IMR-90 (cell line): ENCODE results near the gene KIFC3. TPM values are rescaled to one million over a fixed set of nuclear protein-coding genes. Genes with fewer than 3 reads are reported as not detected.
A peak's percentile ranks its signal among the peaks of the same experiment; 100 is the strongest.

Experiments used
- ATAC-seq: fragments of 200-7000 bp; cut with Tn5 transposase; 2 replicates; pipeline ENCODE4 v1.9.1; 2020; ENCODE audit warnings: low read depth, mild to moderate bottlenecking, moderate library complexity
- BruUV-seq: library from RNA; stranded (reverse); fragments of 400-500 nt; replicated peaks from 2 replicates; lab custom pipeline; 2021; lab: Mats Ljungman, UMichigan
- CTCF ChIA-PET: fragments of 300-600 bp; formaldehyde crosslinking; extraction: SDS; loops from one replicate; lab custom pipeline; 2021; ENCODE audit warnings: antibody characterized with exemption; lab: Yijun Ruan, JAX
- POLR2A ChIA-PET: fragments of 300-600 bp; sonication (Branson Sonifier 250); formaldehyde crosslinking; loops from one replicate; lab custom pipeline; 2022; ENCODE audit warnings: antibody characterized with exemption; ENCODE audit not compliant: unreplicated experiment; lab: Charles Lee
- DNase-seq: peaks from one replicate; pipeline ENCODE4 v3.0.0; 2013
- H2AFZ ChIP-seq: replicated peaks from 2 replicates; pipeline ENCODE3; 2013; ENCODE audit warnings: low read length, mild to moderate bottlenecking; ENCODE audit not compliant: poor library complexity
- H2AK5ac ChIP-seq: 2 replicates; pipeline ENCODE4 v1.6.1; 2013; ENCODE audit warnings: low read depth, low read length, inconsistent platforms
- H2AK9ac ChIP-seq: replicated peaks from 2 replicates; pipeline ENCODE3; 2013; ENCODE audit warnings: mild to moderate bottlenecking, low read depth, low read length, moderate library complexity; ENCODE audit not compliant: poor library complexity
- H2BK120ac ChIP-seq: 2 replicates; pipeline ENCODE4 v1.6.1; 2013; ENCODE audit warnings: low read depth, low read length, inconsistent platforms
- H2BK15ac ChIP-seq: 3 replicates; pipeline ENCODE4 v1.6.1; 2013; ENCODE audit warnings: low read depth, low read length, inconsistent platforms
- H2BK20ac ChIP-seq: 2 replicates; pipeline ENCODE4 v1.6.1; 2013; ENCODE audit warnings: low read depth, mild to moderate bottlenecking, inconsistent platforms, low read length, moderate library complexity
- H2BK5ac ChIP-seq: 2 replicates; pipeline ENCODE4 v1.6.1; 2013; ENCODE audit warnings: mild to moderate bottlenecking, low read depth, low read length, inconsistent platforms; ENCODE audit not compliant: poor library complexity, severe bottlenecking
- H3K14ac ChIP-seq: replicated peaks from 2 replicates; pipeline ENCODE4 v1.6.1; 2013; ENCODE audit warnings: low read depth, low read length, inconsistent platforms
- H3K18ac ChIP-seq: 2 replicates; pipeline ENCODE4 v1.6.1; 2013; ENCODE audit warnings: low read depth, low read length, control low read depth
- H3K23ac ChIP-seq: 2 replicates; pipeline ENCODE4 v1.6.1; 2013; ENCODE audit warnings: low read depth, low read length, inconsistent platforms
- H3K27ac ChIP-seq: 2 replicates; pipeline ENCODE4 v1.5.1; 2013; ENCODE audit warnings: mild to moderate bottlenecking, control low read depth, low read length; ENCODE audit not compliant: insufficient read depth
- H3K27me3 ChIP-seq: 2 replicates; pipeline ENCODE4 v1.6.1; 2013; ENCODE audit warnings: low read length; ENCODE audit not compliant: control insufficient read depth, insufficient read depth
- H3K36me3 ChIP-seq: 2 replicates; pipeline ENCODE4 v1.6.1; 2013; ENCODE audit warnings: low read length, mixed read lengths; ENCODE audit not compliant: control insufficient read depth, insufficient read depth
- H3K4ac ChIP-seq: 2 replicates; pipeline ENCODE4 v1.6.1; 2013; ENCODE audit warnings: low read depth, low read length, inconsistent platforms
- H3K4me1 ChIP-seq: 2 replicates; pipeline ENCODE4 v1.6.1; 2013; ENCODE audit warnings: low read length, mixed read lengths; ENCODE audit not compliant: control insufficient read depth, insufficient read depth
- H3K4me2 ChIP-seq: 2 replicates; pipeline ENCODE4 v1.6.1; 2013; ENCODE audit warnings: low read depth, mild to moderate bottlenecking, control low read depth, low read length, moderate library complexity
- H3K4me3 ChIP-seq: 2 replicates; pipeline ENCODE4 v1.5.1; 2013; ENCODE audit warnings: low read depth, mild to moderate bottlenecking, control low read depth, low read length, moderate library complexity; ENCODE audit not compliant: insufficient read depth
- H3K56ac ChIP-seq: 2 replicates; pipeline ENCODE4 v1.6.1; 2013; ENCODE audit warnings: low read length, inconsistent platforms; ENCODE audit not compliant: insufficient read depth; ENCODE audit errors: extremely low read depth
- H3K79me1 ChIP-seq, 2 experiments: 2 replicates each; pipeline ENCODE4 v1.6.1; 2013; ENCODE audit warnings: low read length in 2 of 2, inconsistent platforms in 1 of 2, low read depth in 1 of 2
- H3K9ac ChIP-seq: 2 replicates; pipeline ENCODE4 v1.6.1; 2013; ENCODE audit warnings: low read depth, low read length, control low read depth
- H3K9me1 ChIP-seq: 2 replicates; pipeline ENCODE4 v1.6.1; 2013; ENCODE audit warnings: low read length, inconsistent platforms; ENCODE audit not compliant: insufficient read depth
- H3K9me3 ChIP-seq: 2 replicates; pipeline ENCODE4 v1.6.1; 2013; ENCODE audit warnings: low read length; ENCODE audit not compliant: control insufficient read depth, insufficient read depth
- H4K20me1 ChIP-seq: 2 replicates; pipeline ENCODE4 v1.6.1; 2013; ENCODE audit warnings: low read length, inconsistent platforms; ENCODE audit not compliant: insufficient read depth
- H4K5ac ChIP-seq: 2 replicates; pipeline ENCODE4 v1.6.1; 2013; ENCODE audit warnings: mild to moderate bottlenecking, low read depth, low read length, control low read depth
- H4K8ac ChIP-seq, 2 experiments: 2 replicates each; pipeline ENCODE4 v1.6.1; 2013; ENCODE audit warnings: low read depth in 2 of 2, low read length in 2 of 2, control low read depth in 1 of 2, inconsistent platforms in 1 of 2
- H4K91ac ChIP-seq: 2 replicates; pipeline ENCODE4 v1.6.1; 2013; ENCODE audit warnings: low read depth, low read length, inconsistent platforms; ENCODE audit not compliant: insufficient read depth
- BHLHE40 ChIP-seq: fragments of 150-350 bp; IDR thresholded peaks from 2 replicates; pipeline ENCODE4 v1.6.1; 2016; ENCODE audit warnings: mild to moderate bottlenecking, low read depth, low read length
- CEBPB ChIP-seq: IDR thresholded peaks from 2 replicates; pipeline ENCODE4 v1.6.1; 2012; ENCODE audit warnings: low read depth, low read length, improper control_type of control experiment
- CHD1 ChIP-seq: IDR thresholded peaks from 2 replicates; pipeline ENCODE4 v1.6.1; 2012; ENCODE audit warnings: low read depth, low read length, improper control_type of control experiment
- FOS ChIP-seq: fragments of 150-350 bp; IDR thresholded peaks from 2 replicates; pipeline ENCODE4 v1.6.1; 2016; ENCODE audit warnings: low read depth, low read length
- MAFK ChIP-seq: IDR thresholded peaks from 2 replicates; pipeline ENCODE4 v1.6.1; 2012; ENCODE audit warnings: low read depth, low read length, improper control_type of control experiment
- MAZ ChIP-seq: IDR thresholded peaks from 2 replicates; pipeline ENCODE4 v1.6.1; 2012; ENCODE audit warnings: low read depth, mild to moderate bottlenecking, low read length, improper control_type of control experiment, moderate library complexity, borderline replicate concordance
- MXI1 ChIP-seq: IDR thresholded peaks from 2 replicates; pipeline ENCODE4 v1.6.1; 2012; ENCODE audit warnings: low read depth, mild to moderate bottlenecking, low read length, moderate library complexity, borderline replicate concordance
- NFE2L2 ChIP-seq: fragments of 150-350 bp; IDR thresholded peaks from 2 replicates; pipeline ENCODE4 v1.6.1; 2016; ENCODE audit warnings: low read depth, mild to moderate bottlenecking, low read length
- POLR2A ChIP-seq: IDR thresholded peaks from 2 replicates; pipeline ENCODE4 v1.6.1; 2012; ENCODE audit warnings: mild to moderate bottlenecking, low read depth, low read length
- RAD21 ChIP-seq: IDR thresholded peaks from 2 replicates; pipeline ENCODE4 v1.6.1; 2012; ENCODE audit warnings: low read length, improper control_type of control experiment
- RCOR1 ChIP-seq: IDR thresholded peaks from 2 replicates; pipeline ENCODE4 v1.6.1; 2012; ENCODE audit warnings: mild to moderate bottlenecking, low read length, improper control_type of control experiment; ENCODE audit not compliant: insufficient replicate concordance
- RFX5 ChIP-seq: IDR thresholded peaks from 2 replicates; pipeline ENCODE4 v1.8.0; 2012; ENCODE audit warnings: low read depth, mild to moderate bottlenecking, low read length, moderate library complexity
- SMC3 ChIP-seq: fragments of 150-350 bp; IDR thresholded peaks from 2 replicates; pipeline ENCODE4 v1.6.1; 2016; ENCODE audit warnings: low read depth, mild to moderate bottlenecking, antibody characterized with exemption, low read length, moderate library complexity
- WGBS, 2 experiments: methylation state at CpG; one replicate each; pipeline versions ENCODE4 v1.1.5 to v1.1.7; 2013; ENCODE audit warnings: missing lambda C conversion rate in 2 of 2; ENCODE audit not compliant: insufficient read length in 1 of 2; ENCODE audit errors: extremely low coverage in 2 of 2; 5-methylcytosine and 5-hydroxymethylcytosine counted together
- dilution Hi-C: fragments of 300-500 bp; cut with HindIII; formaldehyde crosslinking; loops from one replicate; pipeline ENCODE4 v1.14.3; 2018; ENCODE audit warnings: low sequenced_read_pairs; ENCODE audit not compliant: unreplicated experiment
- in situ Hi-C: fragments of 300-500 bp; cut with MboI; formaldehyde crosslinking; loops from 3 replicates; pipeline ENCODE4 v1.14.3; 2019; ENCODE audit warnings: low sequenced_read_pairs, inconsistent platforms, mixed read lengths
- intact Hi-C: fragments of 100-400 bp; cut with micrococcal nuclease; formaldehyde crosslinking; loops from 2 replicates; pipeline ENCODE4 v1.10.0; 2022
- polyA plus RNA-seq, 3 experiments: library from polyadenylated mRNA; depleted of rRNA; stranded (reverse); fragments of >200 nt; gene quantifications; 2 replicates each; pipeline ENCODE4 v1.2.3, GENCODE V29; 2012; ENCODE audit warnings: low replicate concordance in 1 of 3
- total RNA-seq: library from RNA; depleted of rRNA; stranded (reverse); fragments of >200 nt; gene quantifications from 2 replicates; pipeline ENCODE4 v1.2.3, GENCODE V29; 2012
- TF ChIP-seq, protein P1 (sequence below): fragments of 150-350 bp; IDR thresholded peaks from 2 replicates; pipeline ENCODE4 v1.6.1; 2016; ENCODE audit warnings: low read depth, mild to moderate bottlenecking, low read length, moderate library complexity, borderline replicate concordance
- TF ChIP-seq, protein P2 (sequence below): fragments of 150-350 bp; IDR thresholded peaks from 2 replicates; pipeline ENCODE4 v1.6.1; 2017; ENCODE audit warnings: mild to moderate bottlenecking, antibody characterized with exemption, low read length, low read depth
- TF ChIP-seq, protein P3 (sequence below): conservative IDR thresholded peaks from 2 replicates; pipeline ENCODE4 v1.5.1; 2012; ENCODE audit warnings: mild to moderate bottlenecking, low read depth, low read length, improper control_type of control experiment

The KIFC3 gene
- total and polyA plus RNA-seq, 2 of the 4 experiments (the other 2 are of a cell fraction) = 48.6 to 62.5 TPM

DNA sequence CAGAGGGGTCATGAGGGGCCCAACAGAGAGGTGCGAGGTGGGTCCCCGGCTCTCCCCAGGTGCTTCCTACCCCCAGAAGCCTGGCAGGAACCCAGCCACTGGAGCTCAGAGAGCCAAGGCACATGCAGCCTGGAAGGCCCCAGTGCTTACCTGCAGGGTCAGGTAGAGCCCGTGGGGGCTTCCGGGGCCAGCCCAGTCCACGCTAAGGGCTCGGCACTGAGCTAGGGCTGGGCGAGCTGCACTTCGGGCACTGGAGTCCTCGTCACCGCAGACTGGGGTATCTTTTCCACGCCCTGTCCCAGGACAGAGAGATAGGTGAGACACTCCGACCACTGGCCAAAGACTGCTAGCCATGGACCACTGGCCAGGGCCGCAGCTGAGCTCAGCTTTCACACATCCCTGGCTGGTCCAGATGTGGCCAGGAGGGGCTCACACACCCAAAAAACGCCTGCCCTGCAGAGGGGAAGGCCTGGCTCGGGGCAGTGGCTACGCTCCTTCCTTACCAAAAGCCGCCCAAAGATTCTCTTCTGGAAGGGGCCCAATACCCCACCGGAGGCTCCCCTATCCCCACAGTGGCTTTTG is 7.4 kb downstream of the KIFC3 start:
- Histone ChIP-seq H3K79me1 (peaks cover 10 to 72% of the 10 kb centered on the region in 2 experiments), H3K4me1 (peaks cover 8% of the 10 kb centered on the region), H3K9ac (no peak overlapping the region), H4K8ac (no peak overlapping the region), H3K27me3 (no peaks in the 10 kb centered on the region), H3K27ac (no peak overlapping the region), H3K56ac (no peak overlapping the region), H3K9me1 (peaks cover 16% of the 10 kb centered on the region; the same call in 1 of the 2 replicates), H3K4ac (no peak overlapping the region), H3K36me3 (peaks cover 47% of the 10 kb centered on the region), H2AK5ac (no peak overlapping the region), H3K23ac (no peak overlapping the region), H4K5ac (no peak overlapping the region), H2BK20ac (no peak overlapping the region), H2BK120ac (no peak overlapping the region), H3K14ac (no peak overlapping the region), H2BK15ac (no peak overlapping the region), H4K20me1 (peaks cover 30% of the 10 kb centered on the region), H3K4me3 (no peak overlapping the region), H3K18ac (no peak overlapping the region), H4K91ac (no peak overlapping the region), H2AFZ (no peak overlapping the region), H2BK5ac (no peak overlapping the region), H3K4me2 (no peak overlapping the region), H2AK9ac (peak overlapping the region; percentile 83), H3K9me3 (no peaks in the 10 kb centered on the region)
- DNase-seq (no peak), ATAC-seq (no peak)
- TF ChIP-seq MAZ = no peak
- no peak for TF ChIP-seq CEBPB
- no peak for TF ChIP-seq RFX5
- TF ChIP-seq FOS = no peak
- no peak for TF ChIP-seq MXI1
- TF ChIP-seq RAD21 = no peak
- no peak for TF ChIP-seq CHD1
- TF ChIP-seq NFE2L2 = no peak
- TF ChIP-seq RCOR1 = no peak
- no peak for TF ChIP-seq MAFK
- TF ChIP-seq, protein P1, sequence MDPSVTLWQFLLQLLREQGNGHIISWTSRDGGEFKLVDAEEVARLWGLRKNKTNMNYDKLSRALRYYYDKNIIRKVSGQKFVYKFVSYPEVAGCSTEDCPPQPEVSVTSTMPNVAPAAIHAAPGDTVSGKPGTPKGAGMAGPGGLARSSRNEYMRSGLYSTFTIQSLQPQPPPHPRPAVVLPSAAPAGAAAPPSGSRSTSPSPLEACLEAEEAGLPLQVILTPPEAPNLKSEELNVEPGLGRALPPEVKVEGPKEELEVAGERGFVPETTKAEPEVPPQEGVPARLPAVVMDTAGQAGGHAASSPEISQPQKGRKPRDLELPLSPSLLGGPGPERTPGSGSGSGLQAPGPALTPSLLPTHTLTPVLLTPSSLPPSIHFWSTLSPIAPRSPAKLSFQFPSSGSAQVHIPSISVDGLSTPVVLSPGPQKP = no peak
- TF ChIP-seq, protein P2, sequence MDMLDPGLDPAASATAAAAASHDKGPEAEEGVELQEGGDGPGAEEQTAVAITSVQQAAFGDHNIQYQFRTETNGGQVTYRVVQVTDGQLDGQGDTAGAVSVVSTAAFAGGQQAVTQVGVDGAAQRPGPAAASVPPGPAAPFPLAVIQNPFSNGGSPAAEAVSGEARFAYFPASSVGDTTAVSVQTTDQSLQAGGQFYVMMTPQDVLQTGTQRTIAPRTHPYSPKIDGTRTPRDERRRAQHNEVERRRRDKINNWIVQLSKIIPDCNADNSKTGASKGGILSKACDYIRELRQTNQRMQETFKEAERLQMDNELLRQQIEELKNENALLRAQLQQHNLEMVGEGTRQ = no peak
- TF ChIP-seq BHLHE40 = no peak
- TF ChIP-seq SMC3 = no peak
- TF ChIP-seq, protein P3, sequence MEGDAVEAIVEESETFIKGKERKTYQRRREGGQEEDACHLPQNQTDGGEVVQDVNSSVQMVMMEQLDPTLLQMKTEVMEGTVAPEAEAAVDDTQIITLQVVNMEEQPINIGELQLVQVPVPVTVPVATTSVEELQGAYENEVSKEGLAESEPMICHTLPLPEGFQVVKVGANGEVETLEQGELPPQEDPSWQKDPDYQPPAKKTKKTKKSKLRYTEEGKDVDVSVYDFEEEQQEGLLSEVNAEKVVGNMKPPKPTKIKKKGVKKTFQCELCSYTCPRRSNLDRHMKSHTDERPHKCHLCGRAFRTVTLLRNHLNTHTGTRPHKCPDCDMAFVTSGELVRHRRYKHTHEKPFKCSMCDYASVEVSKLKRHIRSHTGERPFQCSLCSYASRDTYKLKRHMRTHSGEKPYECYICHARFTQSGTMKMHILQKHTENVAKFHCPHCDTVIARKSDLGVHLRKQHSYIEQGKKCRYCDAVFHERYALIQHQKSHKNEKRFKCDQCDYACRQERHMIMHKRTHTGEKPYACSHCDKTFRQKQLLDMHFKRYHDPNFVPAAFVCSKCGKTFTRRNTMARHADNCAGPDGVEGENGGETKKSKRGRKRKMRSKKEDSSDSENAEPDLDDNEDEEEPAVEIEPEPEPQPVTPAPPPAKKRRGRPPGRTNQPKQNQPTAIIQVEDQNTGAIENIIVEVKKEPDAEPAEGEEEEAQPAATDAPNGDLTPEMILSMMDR = no peak
- no peak for TF ChIP-seq POLR2A
- dilution Hi-C loops (no loop called here), in situ Hi-C loops (no loop called here), intact Hi-C loops (no loop called here)
- no TSS peak for BruUV-seq
- POLR2A ChIA-PET = no interaction called here
- CTCF ChIA-PET = interaction anchor here (1.0 to 1.8 kb wide), 2 partner anchors 13 to 68 kb away, joined by 3 to 7 read pairs; no protein-coding TSS in a partner anchor
- WGBS, 2 experiments = 92% methylated on average over 8 of the region's 18 CpGs; no CpG with 5 or more reads in 1 of the 2 experiments
